GM20431 (cell line): Measurements from ENCODE around the gene AJUBA.
"Not testable (repeated sequence)": the region's sequence is repeated elsewhere in the genome, so short reads cannot be mapped to it uniquely, and the experiment has no call there.

Source experiments
- in situ Hi-C: fragments of 300-500 bp; cut with MseI, MboI; formaldehyde crosslinking; loops from one replicate; pipeline ENCODE4 v1.15.0; 2020; ENCODE audit warnings: low sequenced_read_pairs; ENCODE audit not compliant: unreplicated experiment

AJUBA gene

GRCh38 chr14:22982477-22983245, at the start of gene AJUBA:
AJUBA (minus strand) TSS chr14:22982551; CDS start chr14:22982266, 285 bp downstream.
- in situ Hi-C loops, result no loop called here

GRCh38 chr14:23030936-23031335, 48.6 kb upstream of the AJUBA start:
- in situ Hi-C loops, result no loop called here

GRCh38 chr14:23028799-23029198, 46.4 kb upstream of the AJUBA start:
- in situ Hi-C loops, result no loop called here

- in situ Hi-C loops, result no loop called here
These were observed 42.9 kb upstream of the AJUBA start for GRCh38 chr14:23025151-23025814.

GRCh38 chr14:23024612-23025075, 42.3 kb upstream of the AJUBA start:
- in situ Hi-C loops, result no loop called here

GRCh38 chr14:23023795-23024152, 41.4 kb upstream of the AJUBA start:
- in situ Hi-C loops, result no loop called here

- in situ Hi-C loops, result no loop called here
These were observed 40.9 kb upstream of the AJUBA start for GRCh38 chr14:23023022-23023794.

- in situ Hi-C loops, result no loop called here
These were observed 39.6 kb upstream of the AJUBA start for GRCh38 chr14:23021889-23022442.

- in situ Hi-C loops, result no loop called here
These were observed 39.1 kb upstream of the AJUBA start for GRCh38 chr14:23021434-23021833.

GRCh38 chr14:23020143-23021128, 38.1 kb upstream of the AJUBA start:
- in situ Hi-C loops, result no loop called here

- in situ Hi-C loops, result no loop called here
These were observed 35.8 kb upstream of the AJUBA start for GRCh38 chr14:23018107-23018506.

- in situ Hi-C loops, result no loop called here
These were observed 34.7 kb upstream of the AJUBA start for GRCh38 chr14:23017091-23017490.

- in situ Hi-C loops, result no loop called here
These were observed 33.3 kb upstream of the AJUBA start for GRCh38 chr14:23015618-23016017.

GRCh38 chr14:23013749-23014054, 31.4 kb upstream of the AJUBA start:
- in situ Hi-C loops, result not testable (repeated sequence)

GRCh38 chr14:23013054-23013748, 30.9 kb upstream of the AJUBA start:
- in situ Hi-C loops, result no loop called here

- in situ Hi-C loops, result no loop called here
These were observed 27.8 kb upstream of the AJUBA start, which contains the start of gene C14orf93 for GRCh38 chr14:23009939-23010726. C14orf93 (minus strand) TSS chr14:23010143; CDS start chr14:22999023, 11,120 bp downstream.

GRCh38 chr14:23009483-23009938, 27.2 kb upstream of the AJUBA start:
- in situ Hi-C loops, result no loop called here

- in situ Hi-C loops, result no loop called here
These were observed 26.5 kb upstream of the AJUBA start for GRCh38 chr14:23008831-23009230.
